ENCODE data around the gene PRRT3. TPM values are rescaled to one million over a fixed set of nuclear protein-coding genes. Genes with fewer than 3 reads are reported as not detected.

Gene PRRT3
- total RNA-seq, 6 experiments from 2014 or later, result 4.3 to 9.2 (median 7.7) TPM

GRCh38 chr3:9951126-9951525 lies 1.1 kb downstream of the PRRT3 start:
- H3K4me3 Mint-ChIP-seq, result peak overlapping the region; percentile 85
- TF ChIP-seq, protein P1, sequence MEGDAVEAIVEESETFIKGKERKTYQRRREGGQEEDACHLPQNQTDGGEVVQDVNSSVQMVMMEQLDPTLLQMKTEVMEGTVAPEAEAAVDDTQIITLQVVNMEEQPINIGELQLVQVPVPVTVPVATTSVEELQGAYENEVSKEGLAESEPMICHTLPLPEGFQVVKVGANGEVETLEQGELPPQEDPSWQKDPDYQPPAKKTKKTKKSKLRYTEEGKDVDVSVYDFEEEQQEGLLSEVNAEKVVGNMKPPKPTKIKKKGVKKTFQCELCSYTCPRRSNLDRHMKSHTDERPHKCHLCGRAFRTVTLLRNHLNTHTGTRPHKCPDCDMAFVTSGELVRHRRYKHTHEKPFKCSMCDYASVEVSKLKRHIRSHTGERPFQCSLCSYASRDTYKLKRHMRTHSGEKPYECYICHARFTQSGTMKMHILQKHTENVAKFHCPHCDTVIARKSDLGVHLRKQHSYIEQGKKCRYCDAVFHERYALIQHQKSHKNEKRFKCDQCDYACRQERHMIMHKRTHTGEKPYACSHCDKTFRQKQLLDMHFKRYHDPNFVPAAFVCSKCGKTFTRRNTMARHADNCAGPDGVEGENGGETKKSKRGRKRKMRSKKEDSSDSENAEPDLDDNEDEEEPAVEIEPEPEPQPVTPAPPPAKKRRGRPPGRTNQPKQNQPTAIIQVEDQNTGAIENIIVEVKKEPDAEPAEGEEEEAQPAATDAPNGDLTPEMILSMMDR (IDR thresholded peaks at IDR 0.05), result no peak
- H3K27ac Mint-ChIP-seq, result no peak overlapping the region
- DNase-seq, result no peak
- no peaks in the 10 kb centered on the region for H3K9me3 Mint-ChIP-seq
- peaks cover 1% of the 10 kb centered on the region for H3K27me3 Mint-ChIP-seq (ENCODE audit: insufficient read depth)
- peaks cover 30% of the 10 kb centered on the region for H3K4me1 Mint-ChIP-seq (ENCODE audit: low read depth)
- no peaks in the 10 kb centered on the region for H3K36me3 Mint-ChIP-seq (ENCODE audit: low read depth)

DNA sequence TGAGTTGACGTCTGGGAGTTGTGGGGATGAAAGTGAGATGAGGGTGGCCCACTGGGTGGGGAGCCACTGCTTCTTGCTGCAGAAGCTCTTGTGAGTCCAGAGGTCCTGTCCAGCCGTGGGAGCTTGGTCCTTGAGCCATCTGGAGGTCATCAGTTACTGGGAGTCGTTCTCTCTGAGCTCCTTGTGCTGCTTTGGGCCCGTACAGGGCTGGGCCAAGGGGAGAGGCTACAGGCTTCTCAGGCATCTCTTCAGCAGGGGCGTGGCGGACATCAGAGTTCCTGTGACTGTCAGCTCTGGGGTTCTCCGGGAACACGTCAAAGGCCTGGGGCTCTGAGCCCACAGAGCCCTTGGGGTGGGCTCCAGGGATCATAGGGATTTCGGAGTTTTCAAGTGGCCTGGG lies 2.6 kb downstream of the PRRT3 start:
- Mint-ChIP-seq H3K36me3 (ENCODE audit: low read depth) (no peaks in the 10 kb centered on the region; the same call in 1 of the 2 replicates), H3K27me3 (ENCODE audit: insufficient read depth) (peaks cover 1% of the 10 kb centered on the region), H3K4me1 (ENCODE audit: low read depth) (peaks cover 19% of the 10 kb centered on the region), H3K9me3 (no peaks in the 10 kb centered on the region), H3K27ac (no peak overlapping the region), H3K4me3 (no peak overlapping the region)
- DNase-seq, result no peak
- TF ChIP-seq, protein P1 (IDR thresholded peaks at IDR 0.05), result no peak

GRCh38 chr3:9949115-9949514 lies 3.1 kb downstream of the PRRT3 start:
- peaks cover 16% of the 10 kb centered on the region for H3K4me1 Mint-ChIP-seq (ENCODE audit: low read depth)
- H3K27me3 Mint-ChIP-seq (ENCODE audit: insufficient read depth), result peaks cover 1% of the 10 kb centered on the region
- no peak overlapping the region for H3K4me3 Mint-ChIP-seq
- no peak for DNase-seq
- H3K27ac Mint-ChIP-seq, result no peak overlapping the region
- no peaks in the 10 kb centered on the region for H3K9me3 Mint-ChIP-seq
- no peaks in the 10 kb centered on the region; the same call in 1 of the 2 replicates for H3K36me3 Mint-ChIP-seq (ENCODE audit: low read depth)
- TF ChIP-seq, protein P1 (IDR thresholded peaks at IDR 0.05), result no peak

- DNase-seq, result no peak
- TF ChIP-seq, protein P1 (IDR thresholded peaks at IDR 0.05), result no peak
- Mint-ChIP-seq H3K9me3 (no peaks in the 10 kb centered on the region), H3K27ac (no peak overlapping the region), H3K4me1 (ENCODE audit: low read depth) (peaks cover 16% of the 10 kb centered on the region), H3K27me3 (ENCODE audit: insufficient read depth) (peaks cover 1% of the 10 kb centered on the region; the same call in 1 of the 2 replicates), H3K36me3 (ENCODE audit: low read depth) (no peaks in the 10 kb centered on the region; the same call in 1 of the 2 replicates), H3K4me3 (no peak overlapping the region; the same call in 1 of the 2 replicates)
These were observed 3.6 kb downstream of the PRRT3 start for GRCh38 chr3:9948586-9948985.

DNA sequence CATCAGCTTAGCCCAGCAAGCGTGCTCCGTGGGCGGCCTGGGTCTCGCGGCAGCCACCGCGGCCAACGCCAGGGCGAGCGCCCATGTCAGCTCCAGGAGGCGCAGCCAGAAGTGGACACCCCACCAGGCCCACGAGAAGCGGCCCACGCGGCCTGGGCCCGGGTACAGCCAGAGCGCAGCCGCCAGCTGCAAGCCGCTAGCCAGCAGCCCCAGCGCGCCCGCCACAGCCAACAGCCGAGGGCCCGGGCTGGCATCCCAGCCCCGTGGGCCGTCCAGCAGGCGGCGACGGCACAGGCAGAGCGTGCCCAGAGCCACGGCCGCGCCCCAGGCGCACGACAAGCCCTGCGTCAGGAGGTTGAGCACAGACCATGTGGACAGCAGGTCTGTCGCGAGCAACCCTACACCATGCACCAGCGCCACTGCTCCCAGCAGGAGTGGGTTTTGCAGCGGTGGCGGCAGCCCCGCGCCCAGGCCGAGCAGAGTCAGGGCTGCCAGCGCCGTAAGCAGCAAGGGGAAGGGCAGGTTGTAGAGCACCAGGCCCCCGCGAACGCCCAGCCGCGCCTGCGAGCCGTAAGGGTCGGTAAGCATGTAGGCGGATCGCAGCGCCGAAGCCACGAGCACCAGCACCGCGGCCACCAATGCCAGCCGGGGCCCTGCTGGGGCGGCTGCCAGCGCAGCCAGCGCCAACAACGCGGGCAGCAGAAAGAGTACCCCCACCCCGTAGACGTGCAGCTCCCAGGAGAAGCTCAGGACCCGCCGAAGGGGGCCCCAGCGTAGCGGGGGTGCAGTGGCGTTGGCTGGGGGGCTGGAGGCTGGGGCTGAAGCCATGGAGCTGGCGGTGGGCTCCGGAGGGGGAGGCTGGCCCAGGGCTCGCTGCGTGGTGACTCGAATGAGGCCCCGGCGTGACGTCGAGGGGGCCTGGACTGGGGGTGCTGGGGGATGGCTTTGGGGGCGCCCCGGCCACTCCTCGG lies 4.9 kb downstream of the PRRT3 start:
- peak overlapping the region; percentile 90 for H3K4me3 Mint-ChIP-seq
- H3K27me3 Mint-ChIP-seq (ENCODE audit: insufficient read depth), result peaks cover 1% of the 10 kb centered on the region; the same call in 1 of the 2 replicates
- no peaks in the 10 kb centered on the region for H3K9me3 Mint-ChIP-seq

More for the DNA sequence above, 4.9 kb downstream of the PRRT3 start:
- TF ChIP-seq, protein P1 (IDR thresholded peaks at IDR 0.05), result peak; percentile 73
- peak; percentile 75 for DNase-seq
- no peaks in the 10 kb centered on the region; the same call in 1 of the 2 replicates for H3K36me3 Mint-ChIP-seq (ENCODE audit: low read depth)
- H3K4me1 Mint-ChIP-seq (ENCODE audit: low read depth), result peaks cover 16% of the 10 kb centered on the region
- H3K27ac Mint-ChIP-seq, result peak overlapping the region; percentile 59; the same call in 1 of the 2 replicates
